HG03135 (cell line): ENCODE results near the gene PTX3.

ENCODE experiments used
- ATAC-seq: cut with Tn5 transposase; IDR thresholded peaks from one replicate; pipeline ENCODE4 v1.9.1; 2021; ENCODE audit warnings: mild to moderate bottlenecking, moderate library complexity; ENCODE audit not compliant: unreplicated experiment

PTX3 gene

DNA sequence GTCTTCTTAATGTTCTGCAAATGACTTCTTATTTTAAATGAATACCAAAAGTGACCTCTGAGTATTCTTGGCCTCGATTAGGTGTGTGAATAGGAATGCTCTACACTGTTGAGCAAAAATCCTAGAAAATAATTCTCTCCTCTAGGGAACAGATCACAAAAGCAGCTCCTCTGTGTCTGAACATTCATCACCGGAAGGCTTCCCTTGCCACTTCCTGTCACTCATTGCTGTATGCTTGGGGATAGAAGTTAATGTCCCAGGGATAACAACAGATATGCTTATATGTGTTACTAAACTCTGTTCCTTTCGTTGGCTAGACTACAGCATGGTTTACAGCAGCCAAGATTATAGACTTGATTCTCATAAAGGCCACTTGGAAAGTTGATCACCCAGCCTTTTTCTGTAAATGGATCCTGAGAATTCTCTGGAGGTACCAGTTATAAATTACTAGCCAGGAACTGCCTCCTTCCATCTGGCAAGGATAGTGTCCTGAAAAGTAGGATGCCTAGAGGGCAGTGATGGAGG, 16.0 kb upstream of the PTX3 start:
- ATAC-seq: no peak

DNA sequence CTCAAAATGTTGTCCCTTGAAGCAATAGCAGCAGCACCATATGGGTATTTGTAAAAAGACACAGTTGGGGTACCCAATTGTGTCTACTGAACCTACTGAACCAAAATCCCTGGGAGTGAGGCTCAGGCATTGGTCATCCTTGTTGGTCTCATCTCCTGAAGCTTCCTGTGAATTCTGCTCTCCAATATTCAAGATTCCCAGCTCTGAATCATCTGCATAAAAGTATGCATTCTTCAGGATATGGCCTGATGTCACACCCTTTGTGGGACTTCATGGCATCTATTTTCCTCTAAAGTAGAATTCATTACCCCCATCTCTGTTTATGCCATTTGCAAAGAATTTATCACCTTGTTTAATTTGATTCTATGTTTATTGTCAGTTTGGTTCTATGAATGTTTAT, 13.3 kb upstream of the PTX3 start:
- ATAC-seq: no peak

DNA sequence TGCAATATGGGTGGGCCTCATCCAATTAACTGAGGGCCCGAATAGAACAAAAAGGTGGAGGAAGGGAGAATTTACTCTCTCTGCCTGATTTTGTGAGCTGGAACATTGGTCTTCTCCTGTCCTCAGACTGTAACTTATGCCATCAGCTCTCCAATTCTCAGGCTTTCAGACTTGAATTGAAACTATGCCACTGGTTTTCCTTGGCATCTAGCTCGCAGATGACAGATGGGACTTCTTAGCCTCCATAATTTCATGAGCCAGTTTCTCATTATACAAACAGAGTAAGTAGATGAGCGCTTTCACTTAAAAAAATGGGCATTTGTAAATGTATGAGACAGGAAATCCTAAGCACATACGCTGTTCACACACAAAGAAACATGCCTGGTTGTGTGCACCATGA, 8.7 kb upstream of the PTX3 start:
- ATAC-seq: no peak

GRCh38 chr3:157428853-157429252, 7.8 kb upstream of the PTX3 start:
- ATAC-seq: no peak

- ATAC-seq: no peak
Measured at GRCh38 chr3:157429708-157430107, 6.9 kb upstream of the PTX3 start.

DNA sequence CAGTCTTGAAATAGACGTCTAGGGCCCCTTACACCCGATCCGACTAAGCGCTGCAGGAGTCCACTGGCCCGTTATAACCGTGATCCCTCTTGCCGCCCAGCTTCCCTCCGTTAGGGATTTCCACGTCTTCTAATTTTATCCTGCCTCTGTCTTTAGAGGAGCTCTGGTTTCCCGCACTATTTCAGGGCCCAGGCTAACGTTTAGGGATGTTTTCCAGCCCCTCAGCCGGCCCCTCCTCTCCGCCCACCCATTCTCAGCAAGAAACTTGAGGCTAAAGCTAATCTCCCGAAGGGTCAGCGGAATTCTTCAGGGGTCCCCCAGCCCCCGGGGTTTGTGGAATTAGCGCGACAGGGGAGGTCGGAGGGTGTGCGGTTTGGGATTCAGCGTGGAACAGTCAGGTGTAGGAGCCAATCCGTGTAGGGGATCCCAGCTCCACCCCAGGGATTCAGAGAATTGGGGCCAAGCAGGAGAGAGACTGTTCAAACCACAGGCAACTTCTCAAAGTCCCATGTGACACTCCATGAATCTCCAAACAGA, 1.6 kb downstream of the PTX3 start:
- no peak for ATAC-seq

- ATAC-seq: no peak
Measured at GRCh38 chr3:157441102-157441624, 4.5 kb downstream of the PTX3 start.

DNA sequence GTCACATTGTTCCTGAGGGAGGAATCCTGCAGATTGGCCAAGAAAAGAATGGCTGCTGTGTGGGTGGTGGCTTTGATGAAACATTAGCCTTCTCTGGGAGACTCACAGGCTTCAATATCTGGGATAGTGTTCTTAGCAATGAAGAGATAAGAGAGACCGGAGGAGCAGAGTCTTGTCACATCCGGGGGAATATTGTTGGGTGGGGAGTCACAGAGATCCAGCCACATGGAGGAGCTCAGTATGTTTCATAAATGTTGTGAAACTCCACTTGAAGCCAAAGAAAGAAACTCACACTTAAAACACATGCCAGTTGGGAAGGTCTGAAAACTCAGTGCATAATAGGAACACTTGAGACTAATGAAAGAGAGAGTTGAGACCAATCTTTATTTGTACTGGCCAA, 6.1 kb downstream of the PTX3 start:
- no peak for ATAC-seq

DNA sequence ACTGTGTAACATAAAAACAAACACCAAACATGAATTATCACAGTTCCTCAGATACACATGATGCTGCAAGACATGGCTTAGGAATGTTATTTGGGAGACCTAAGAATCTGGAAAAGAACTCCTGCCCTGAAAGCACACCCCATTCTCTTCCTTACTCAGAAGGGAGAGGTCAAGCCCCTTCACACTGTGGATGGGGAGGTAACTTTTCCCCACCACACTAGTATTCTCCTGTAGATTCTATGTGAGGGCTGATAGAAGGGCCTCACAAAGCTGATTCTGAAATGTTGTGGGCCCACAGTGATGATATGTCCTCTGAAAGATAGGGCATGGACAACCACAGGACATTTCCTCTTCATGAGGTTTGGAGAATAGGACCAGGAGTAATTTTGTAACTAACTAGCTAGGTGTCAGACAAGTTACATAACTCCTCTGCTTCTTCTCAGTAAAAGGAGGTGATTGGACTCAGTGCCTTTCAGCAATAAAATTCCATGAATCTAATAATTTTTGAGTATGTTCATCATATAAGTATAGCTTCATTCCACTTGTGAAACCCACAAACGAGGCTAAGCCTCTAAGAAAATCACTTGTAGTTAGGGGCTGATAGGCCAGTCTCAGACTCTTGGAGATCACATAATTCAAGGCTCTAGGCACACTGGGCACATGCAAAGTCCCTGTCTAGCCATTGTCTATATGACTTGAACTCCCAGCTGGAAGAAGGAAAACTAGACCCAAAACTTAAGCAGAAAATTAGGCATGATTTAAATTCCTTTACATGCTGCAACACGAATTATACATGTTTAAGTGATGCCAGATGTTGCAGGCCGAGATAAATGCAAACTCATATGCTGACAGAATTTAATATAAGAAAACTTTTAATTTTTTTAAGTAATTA, 7.5 kb downstream of the PTX3 start:
- no peak for ATAC-seq

- ATAC-seq: no peak
Measured at GRCh38 chr3:157444797-157445184, 8.1 kb downstream of the PTX3 start.

DNA sequence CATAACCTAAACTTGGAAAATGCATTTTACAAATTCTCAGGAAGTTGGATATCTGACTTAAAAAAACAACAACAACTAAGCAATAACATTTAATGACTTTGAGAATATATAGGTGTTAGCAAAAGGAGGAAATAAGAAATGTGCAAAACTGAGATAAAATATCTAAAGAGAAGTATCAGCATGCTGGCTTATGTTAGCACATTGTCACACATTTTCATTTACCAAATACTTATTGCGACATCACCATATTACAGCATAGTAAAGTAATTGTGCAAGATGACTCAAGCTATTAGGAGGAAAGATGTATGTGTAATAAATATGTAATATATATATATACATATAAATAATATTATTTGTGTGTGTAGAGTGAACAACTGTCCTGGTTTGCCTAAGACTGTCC, 9.2 kb downstream of the PTX3 start:
- no peak for ATAC-seq

DNA sequence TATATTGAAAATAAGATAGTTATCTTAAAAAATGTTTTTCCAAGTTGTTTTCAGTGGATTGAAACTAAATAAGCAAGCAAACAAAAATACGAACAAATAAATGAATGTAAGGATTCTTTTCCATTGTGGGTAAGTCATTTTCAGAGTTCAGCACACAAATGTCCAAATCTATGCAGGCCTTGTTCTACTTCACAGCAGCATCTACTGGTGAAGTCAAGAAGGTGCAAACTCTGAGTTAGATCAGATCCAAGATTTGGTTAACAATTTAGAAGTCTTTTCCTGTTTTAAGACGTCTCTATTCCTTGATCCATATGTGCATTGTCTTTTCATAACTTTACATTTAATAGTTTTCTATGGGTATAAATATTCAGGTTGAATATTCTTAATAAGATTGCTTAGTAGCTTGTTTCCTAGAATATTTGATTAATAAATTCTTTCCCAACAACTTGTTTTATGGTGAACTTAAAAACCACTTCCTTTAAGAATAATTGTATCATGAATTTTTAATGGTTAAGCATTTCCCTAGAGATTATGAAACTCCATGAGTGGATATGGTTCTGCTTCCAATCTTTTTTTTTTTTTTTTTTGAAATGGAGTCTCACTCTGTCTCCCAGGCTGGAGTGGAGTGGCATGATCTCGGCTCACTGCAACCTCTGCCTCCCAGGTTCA, 10.5 kb downstream of the PTX3 start:
- no peak for ATAC-seq

DNA sequence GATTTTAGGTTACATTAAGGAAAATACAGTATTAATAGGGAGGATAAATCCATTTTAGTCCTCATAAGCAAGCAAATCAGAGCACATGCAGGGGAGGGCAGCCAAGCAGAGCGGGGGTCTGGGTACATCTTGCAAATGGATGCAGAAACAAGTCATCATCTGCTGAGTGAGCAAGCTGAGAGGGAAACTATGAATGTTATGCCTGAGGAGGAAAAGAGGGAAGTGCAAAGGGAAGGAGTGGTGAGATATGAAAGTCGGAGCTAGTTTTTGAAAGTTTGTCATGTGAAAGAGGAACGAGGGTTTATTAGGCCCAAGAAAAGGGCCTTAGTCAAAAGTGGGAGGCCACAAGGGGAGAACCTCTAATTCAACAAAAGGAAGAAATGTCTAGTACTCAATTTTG, 15.4 kb downstream of the PTX3 start:
- ATAC-seq: no peak

DNA sequence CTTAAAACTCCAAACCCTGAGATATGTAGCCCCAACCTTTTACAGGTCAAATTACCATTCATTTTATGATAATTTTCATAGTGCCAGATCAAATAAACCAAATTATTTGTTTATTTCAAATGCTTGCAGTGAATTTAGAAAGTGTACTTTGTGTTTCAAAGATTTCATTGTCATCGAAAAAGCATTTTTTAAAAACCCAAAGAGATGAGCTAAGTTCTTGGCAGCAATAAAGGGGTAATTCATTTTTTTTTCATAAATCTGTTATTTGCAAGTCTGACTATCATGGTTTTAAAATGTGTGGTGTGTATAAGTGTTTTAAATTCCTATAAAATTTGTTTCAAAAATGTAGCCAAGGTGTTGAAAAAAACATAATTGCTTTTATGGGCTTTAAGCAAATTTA, 17.2 kb downstream of the PTX3 start:
- no peak for ATAC-seq

DNA sequence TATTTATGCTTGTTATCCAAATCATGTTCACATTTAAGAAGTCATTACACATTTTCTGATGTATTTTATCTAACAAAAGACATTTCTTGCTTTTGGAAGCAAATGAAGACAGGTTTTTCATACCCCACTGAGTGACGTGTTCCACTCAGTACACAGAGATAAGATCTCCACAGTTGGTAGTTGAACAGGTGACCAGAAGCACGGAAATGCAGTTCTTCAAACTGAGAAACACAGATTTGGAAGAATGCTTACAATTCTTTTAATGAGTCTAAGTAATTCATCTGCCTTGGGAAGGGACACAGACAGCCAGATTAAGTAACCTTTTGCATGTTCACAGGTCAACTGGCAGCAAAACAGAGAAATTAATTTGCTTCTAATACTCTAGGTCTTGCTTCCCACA, 23.1 kb downstream of the PTX3 start:
- ATAC-seq: no peak

DNA sequence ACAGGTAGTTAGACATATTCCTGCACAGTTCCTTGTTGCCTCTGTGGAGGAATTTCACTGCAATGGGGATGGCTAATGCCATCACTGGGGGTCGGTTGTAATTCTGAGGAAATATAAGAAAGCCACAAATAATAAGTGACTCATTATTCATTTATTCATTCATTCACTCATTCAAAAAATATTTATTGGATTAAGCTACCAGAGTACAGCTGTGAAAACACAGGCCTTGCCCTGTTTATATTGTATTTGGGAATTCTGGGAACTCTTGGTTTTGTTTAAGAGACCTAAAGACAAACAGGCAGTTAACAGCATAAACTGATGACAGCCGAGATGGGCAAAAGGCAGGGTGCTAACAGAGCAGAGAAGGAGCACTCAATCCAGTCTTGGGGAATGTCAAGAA, 23.6 kb downstream of the PTX3 start:
- no peak for ATAC-seq

GRCh38 chr3:157463816-157464215, 27.2 kb downstream of the PTX3 start:
- no peak for ATAC-seq

DNA sequence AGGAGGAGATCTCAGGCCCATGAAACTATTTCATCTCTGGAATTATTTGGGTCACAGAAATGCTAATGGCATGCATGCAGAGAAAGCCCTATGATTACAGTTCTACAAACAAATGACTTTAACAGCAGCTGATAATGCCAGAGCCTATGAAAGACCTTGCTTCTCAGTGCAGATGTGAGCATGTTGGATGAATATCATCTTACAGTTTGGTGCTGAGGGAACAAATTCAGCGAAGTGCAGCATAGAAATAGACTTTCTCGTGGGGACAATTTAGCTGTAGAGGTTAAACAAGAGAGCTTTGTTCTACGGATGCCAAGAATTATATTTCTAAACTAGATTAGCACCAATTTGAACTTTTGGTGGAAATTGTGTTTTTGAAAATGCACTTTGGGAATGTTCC, 27.7 kb downstream of the PTX3 start:
- ATAC-seq: no peak

DNA sequence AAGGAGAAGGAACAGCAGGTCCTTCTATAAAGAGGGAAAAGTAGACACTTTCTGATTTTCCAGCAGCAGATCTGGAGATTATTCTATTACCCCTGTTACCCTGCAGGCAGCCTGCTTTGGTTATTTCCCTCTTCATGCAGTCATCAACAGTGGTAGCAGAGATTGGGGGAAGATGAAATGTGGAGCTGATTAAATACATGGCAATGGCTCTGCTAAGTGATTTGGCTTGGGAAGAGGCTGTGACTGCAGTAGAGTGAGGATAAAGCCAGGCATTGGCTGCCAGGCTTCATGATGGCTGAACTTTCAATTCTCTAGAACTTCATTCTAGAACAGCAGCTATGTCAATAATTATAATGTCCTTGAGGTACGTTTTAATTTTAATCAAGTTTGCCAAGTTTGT, 29.1 kb downstream of the PTX3 start:
- ATAC-seq: no peak

DNA sequence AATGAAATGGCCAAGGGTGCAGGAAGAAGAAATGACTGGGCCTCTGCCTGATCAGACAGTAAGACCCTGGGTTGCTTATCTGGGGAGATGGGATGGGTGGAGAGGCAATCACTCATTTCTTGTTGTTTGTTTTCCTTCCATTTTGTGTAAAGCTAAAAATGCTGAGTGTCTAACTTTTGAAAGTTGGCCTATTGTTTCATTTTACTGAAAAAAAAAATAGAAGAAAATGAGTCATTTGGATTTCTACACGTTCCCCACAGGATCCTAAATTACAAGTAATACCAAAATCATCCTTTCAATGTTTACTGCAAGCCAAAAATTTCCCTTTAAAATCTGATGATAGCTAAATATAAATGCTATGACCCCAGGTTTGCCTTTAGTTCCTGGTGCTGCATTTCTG, 30.6 kb downstream of the PTX3 start:
- no peak for ATAC-seq

DNA sequence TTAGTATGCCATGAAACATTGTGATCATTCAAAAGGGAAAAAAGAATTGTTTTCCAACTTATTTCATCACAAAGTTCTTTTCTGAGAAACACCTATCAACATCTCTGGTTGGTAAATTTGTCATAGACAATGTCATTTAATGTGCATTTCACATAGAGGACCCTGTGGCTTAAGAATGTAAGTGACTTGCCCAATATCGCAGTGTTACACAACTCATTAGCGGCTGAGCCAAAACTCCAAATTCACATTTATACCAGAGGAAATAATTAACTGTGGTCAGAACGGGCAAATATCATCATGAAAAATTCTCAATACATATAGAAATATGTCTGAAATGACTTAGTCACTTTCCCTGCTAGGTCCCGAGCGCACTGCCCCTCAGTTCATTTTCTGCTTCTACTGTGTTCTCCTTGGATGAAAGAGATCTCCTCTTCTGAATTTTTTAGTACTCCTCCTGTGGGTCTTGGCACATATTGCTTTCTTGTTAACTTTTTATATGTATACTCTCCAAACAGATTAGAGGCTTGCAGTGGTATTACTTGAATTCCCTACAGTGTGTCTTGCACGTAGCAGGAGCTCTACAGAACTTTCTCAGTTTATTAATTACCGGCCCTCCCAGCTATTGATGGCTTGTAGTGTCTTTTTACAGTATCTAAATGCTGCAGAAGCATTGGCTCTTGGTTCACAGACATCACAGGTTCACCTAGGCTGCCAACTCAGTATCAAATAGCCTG, 33.1 kb downstream of the PTX3 start:
- no peak for ATAC-seq
